GM18951 (cell line): Measurements from ENCODE around the gene TMEM145.

Source experiments
- POLR2A ChIP-seq: IDR thresholded peaks from 4 replicates; pipeline ENCODE4 v1.6.1; 2011; ENCODE audit warnings: mild to moderate bottlenecking; ENCODE audit not compliant: insufficient read length, insufficient read depth; ENCODE audit errors: extremely low read depth
- in situ Hi-C: fragments of 300-500 bp; cut with MboI; formaldehyde crosslinking; loops from one replicate; pipeline ENCODE4 v1.12.0; 2022; ENCODE audit warnings: low sequenced_read_pairs, mixed read lengths, inconsistent platforms; ENCODE audit not compliant: unreplicated experiment

The TMEM145 gene

DNA sequence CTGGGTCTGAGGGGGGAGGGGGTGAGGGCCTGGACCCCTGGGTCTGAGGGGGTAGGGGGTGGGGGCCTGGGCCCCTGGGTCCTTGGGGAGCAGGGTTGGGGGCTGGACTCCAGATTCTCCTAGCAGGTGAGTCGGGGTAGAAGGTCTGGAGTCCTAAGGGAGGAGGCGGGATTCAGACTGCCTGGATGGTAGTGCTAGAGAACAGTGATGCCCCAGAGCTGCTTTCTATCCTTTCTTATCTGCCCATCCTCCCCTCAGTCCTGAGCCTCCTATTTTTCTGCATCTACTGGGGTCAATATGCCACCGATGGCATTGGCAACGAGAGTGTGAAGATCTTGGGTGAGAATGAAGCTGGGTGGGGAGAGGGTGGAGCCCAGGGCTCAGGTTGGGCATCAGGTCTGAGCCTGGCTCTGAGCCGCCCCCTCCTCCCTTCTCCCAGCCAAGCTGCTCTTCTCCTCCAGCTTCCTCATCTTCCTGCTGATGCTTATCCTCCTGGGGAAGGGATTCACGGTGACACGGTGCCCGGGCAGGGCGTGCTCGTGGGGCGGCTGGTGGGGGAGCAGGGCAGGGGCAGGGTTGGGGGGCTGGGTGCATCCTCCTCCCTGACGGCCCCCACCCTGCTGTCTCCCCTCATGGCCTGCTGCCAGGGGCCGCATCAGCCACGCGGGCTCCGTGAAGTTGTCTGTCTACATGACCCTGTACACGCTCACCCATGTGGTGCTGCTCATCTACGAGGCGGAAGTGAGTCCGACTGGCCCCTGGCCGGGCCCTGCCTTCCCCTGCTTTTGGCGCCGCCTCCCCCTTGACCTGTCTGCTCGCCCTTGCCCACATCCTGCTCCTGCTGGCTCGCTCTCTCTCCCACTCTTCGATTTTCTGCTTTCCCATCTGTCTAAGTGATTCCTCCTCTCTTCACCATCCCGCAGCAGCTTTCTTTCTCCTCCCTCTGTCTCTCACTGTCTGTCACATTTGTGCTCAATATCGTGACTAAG is 3.4 kb downstream of the TMEM145 start:
- in situ Hi-C loops = no loop called here
- peak; percentile 50 for TF ChIP-seq POLR2A

DNA sequence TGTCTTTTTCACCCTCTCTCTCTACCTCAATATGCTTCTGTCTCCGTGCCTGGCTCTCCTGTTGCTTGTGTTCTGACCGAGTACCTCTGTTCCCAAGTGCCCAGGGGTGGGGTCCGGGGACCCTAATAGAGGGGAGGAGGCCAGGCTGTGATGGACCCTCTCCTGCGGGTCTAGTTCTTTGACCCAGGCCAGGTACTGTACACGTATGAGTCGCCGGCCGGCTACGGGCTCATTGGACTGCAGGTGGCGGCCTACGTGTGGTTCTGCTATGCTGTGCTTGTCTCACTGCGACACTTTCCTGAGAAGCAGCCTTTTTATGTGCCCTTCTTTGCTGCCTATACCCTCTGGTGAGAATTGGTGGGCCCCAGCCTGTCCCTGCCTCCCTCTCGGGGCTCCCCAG is 4.4 kb downstream of the TMEM145 start:
- in situ Hi-C loops = no loop called here
- TF ChIP-seq POLR2A = no peak

DNA sequence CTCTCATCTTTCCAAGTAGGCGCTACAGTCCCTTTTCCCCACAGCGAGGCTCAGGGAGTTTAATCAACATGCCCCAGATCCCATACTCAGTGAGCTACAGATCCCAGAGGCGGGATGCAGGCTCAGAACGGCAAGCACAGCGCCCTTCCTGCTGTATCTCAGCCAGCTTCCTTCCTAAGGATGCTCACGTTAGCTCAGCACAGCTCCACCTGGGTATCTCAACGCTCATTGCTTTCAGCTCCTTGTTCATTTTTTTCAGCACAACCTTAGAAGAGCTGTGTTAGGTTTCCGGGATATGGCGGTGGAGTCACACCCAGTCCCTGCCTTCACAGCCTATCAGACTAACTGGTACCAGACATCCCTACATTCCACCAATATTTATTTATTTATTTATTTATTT is 9.2 kb downstream of the TMEM145 start:
- in situ Hi-C loops = no loop called here
- no peak for TF ChIP-seq POLR2A

DNA sequence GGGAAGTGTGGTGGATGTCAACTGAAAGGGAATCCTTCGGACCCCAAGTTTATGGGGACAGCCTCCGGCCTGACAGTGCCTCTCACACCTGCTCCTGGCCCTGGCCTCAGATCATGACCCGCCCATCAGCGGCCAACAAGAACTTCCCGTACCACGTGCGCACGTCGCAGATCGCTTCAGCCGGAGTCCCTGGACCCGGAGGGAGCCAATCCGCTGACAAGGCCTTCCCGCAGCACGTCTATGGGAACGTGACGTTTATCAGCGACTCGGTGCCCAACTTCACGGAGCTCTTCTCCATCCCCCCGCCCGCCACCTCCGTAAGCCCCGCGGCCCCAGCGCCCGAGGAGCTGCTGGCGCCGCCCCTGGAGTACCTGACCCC is 10.4 kb downstream of the TMEM145 start:
- in situ Hi-C loops = no loop called here
- no peak for TF ChIP-seq POLR2A

DNA sequence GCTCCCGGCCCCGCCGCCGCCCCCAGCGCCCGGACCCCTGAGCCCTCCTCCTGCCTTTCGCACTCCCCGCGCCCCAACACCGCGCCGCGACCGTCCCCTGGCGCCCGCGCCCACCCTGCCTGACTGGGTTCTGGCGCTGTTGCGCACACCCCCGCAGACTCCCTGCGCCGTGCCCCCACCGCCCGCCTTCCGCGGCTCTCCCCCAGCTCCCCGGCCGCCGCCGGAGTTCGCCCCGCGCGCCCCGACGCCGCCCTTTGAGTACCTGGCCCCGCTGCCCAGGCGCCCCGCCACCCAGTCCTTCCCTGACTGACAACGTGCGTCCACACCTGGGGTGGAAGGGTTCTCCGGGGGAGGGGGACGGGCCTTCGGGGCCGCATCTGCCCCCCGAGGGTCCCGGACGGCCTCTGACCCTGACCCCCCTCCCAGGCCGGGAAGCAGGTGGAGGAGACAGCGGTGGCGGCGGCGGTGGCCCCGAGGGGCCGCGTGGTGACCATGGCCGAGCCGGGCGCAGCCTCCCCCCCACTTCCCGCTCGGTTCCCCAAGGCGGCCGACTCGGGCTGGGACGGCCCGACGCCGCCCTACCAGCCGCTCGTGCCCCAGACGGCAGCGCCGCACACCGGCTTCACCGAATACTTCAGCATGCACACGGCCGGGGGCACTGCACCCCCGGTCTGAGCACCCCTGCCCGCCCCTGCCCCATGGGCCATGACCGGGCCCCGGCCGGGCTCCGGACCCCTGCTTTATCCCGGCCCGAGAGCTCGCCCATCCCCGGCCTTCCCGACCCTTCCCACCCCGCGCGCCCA is 10.9 kb downstream of the TMEM145 start:
- TF ChIP-seq POLR2A = no peak
- in situ Hi-C loops = no loop called here

DNA sequence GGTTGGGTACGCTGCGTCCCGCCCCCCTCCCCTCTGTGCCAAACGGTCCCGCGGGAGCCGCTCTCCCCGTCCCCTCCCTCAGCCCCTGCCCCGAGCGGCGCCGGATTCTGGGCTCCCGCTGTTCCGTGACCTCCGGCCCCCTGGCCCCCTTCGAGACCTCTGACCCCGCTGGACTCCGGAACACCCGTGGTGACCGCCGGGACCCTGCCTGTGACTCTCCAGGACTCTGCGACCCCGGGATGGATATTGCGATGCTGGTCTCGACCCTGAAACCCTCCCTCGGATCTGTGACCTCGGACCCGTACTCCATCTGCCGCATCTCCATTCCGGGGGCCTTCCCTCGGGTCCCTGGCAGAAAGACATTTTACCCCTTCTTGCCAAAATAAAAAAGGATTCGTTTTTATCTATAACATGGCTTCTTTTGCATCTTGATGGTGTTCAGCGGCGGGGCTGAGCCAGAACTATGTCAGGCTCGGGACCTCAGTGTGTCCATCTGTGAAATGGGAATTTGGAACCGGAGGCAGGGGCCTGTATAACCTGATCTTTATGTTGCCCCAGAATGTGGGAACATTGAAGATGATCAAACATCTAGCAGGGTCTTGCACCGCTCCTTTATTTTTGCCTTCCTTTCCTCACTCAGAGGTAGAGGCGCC is 11.7 kb downstream of the TMEM145 start:
- in situ Hi-C loops = no loop called here
- TF ChIP-seq POLR2A = no peak

DNA sequence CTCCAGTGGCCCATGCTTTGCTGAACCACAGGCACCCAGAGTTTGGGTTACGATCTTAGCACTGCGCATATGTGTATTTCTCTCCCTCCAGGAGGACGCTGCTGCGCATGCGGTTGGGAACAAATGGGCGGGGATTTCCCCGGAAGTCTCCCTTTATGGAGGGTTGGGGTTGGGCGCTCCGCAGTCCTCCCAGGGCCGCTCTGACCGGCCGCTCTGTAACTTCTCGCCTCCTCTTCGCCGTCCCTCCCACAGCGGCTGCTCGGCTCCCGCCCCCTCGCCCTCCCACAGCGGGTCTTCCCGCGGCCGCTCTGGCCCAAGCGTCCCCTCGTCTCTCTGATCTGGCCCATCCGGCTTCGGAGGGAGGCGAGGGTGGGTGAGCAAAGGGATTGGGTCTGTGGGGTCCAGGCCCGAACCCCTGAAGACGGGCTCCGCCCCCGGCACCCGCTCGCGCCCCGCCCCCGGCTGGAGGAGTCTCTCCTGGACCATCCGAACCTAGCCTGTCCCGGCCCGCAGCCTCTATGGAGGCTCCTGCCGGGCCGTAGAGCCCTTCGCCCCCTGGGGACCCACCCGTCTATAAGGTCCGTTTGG is 12.3 kb downstream of the TMEM145 start, which contains the start of gene MEGF8:
Gene MEGF8 (plus strand): TSS at position 328 of the 588 bp plus-strand sequence. CDS start 609 bp downstream, outside the sequence.
- peak; percentile 72 for TF ChIP-seq POLR2A
- in situ Hi-C loops = no loop called here

DNA sequence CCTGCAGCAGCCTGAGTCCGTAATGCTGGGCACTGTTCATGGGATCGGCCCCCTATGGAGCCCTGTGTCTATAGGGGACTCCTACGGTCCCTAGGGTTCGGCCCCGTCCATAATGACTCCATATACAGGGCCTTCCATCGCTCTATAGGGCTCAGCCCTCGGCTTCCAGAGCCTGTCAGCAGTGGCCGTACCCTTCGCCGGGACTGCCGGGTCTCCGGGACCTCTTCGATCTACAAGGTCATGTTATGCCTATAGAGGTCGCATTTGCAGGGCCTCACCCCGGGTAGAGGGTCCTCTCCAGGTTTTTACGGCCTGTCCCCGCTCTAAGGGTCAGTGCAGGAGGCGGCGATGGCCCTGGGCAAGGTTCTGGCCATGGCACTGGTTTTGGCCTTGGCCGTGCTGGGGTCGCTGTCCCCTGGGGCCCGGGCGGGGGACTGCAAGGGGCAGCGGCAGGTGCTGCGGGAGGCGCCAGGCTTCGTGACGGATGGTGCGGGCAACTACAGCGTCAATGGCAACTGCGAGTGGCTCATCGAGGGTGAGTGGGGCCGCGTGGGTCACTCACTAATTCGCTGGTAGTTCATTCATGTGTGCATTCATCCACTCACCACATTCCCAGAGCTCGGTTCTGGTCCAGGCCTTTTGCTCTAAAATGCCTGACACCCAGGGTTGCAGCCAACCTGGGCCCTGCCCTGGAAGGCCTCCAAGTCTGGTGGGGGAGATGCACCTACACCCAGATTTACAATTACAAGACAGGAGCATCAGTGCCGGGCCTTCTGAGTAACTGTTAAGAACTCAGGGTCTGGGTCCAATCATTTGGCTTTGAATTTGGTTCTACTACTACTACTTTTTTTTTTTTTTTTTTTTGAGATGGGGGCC is 13.0 kb downstream of the TMEM145 start:
- in situ Hi-C loops = no loop called here
- TF ChIP-seq POLR2A = no peak

DNA sequence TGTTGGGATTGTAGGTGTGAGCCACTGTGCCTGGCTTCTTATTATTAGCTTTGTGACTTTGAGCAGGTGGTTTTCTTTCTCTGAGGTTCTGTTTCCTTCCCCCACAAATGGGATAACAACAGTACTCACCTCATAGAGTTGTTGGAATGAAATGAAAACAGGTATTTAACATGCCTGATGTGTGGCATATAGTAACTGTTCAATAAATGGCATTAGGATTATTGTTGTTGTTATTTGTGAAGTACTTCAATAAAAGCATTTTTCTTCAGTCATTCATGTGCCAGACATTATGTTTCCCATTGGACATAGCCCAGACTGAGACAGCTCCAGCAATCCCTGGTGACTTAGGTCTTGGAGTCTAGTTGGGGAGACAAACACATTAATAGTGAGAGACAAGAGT is 13.9 kb downstream of the TMEM145 start:
- no peak for TF ChIP-seq POLR2A
- in situ Hi-C loops = no loop called here

DNA sequence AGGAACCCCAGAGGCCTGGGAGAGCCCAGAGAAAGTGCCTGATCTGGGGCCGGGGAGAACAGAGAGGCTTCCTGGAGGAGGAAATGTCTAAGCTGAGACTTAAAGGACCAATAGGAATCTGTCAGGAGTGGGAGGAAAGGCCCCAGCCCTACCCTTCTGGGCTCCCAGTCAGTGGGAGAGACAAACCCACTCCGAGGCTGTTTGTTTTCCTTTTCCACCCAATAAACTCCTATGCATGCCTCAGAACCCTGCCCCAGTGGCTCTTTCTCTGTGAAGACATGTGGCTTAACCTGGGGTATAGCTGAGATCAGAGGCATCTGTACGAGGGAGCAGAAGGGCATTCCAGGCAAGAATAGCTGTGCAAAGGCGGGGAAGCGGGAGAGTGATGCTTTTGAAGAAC is 14.3 kb downstream of the TMEM145 start:
- in situ Hi-C loops = no loop called here
- TF ChIP-seq POLR2A = no peak

DNA sequence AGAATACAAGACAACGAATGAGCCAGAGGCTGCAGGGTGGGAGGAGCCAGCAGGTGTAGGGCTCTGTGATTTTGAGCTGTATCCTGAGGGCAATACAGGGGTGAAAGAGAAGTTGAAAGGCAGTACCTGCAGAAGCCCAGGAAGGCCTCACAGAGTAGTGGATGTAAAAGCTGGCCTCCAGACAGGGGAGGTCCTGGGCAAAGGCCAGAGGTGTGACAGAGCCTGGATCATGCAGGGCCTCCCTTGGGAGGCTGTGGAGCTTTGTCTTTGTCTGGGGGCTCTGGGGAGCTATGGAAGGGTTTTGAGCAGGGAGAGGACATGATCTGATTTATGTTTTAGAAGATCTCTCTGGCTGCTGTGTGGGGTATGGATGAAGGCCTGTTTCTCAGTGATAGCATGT is 15.0 kb downstream of the TMEM145 start:
- in situ Hi-C loops = no loop called here
- TF ChIP-seq POLR2A = no peak

DNA sequence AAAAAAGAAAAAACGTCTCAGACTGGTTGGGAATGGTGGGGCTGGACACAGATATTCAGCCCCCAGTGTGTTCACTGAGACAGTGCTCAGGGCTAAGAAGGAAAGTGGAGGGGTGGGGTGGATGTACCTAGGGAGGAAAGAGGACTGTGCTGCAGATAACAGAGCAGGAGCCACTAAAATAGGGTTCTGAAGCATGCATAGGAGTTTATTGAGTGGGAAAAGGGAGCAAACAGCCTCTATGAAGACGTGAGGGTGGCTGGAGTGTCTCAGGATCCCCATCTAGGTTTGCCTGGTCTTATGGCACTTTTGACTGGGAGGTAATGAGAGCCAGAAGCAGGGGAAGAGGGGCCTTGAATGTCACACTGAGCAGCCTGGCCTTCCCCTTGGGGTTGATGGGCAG is 15.7 kb downstream of the TMEM145 start:
- in situ Hi-C loops = no loop called here

More for the DNA sequence above, 15.7 kb downstream of the TMEM145 start:
- TF ChIP-seq POLR2A = no peak
